ENCODE results near the gene CCL4. TPM values are rescaled to one million over a fixed set of nuclear protein-coding genes. Genes with fewer than 3 reads are reported as not detected.

CCL4 gene
- total RNA-seq, 4 donors from 2014 or later: 1.7 to 3.0 (median 2.0) TPM; not detected in 1

DNA sequence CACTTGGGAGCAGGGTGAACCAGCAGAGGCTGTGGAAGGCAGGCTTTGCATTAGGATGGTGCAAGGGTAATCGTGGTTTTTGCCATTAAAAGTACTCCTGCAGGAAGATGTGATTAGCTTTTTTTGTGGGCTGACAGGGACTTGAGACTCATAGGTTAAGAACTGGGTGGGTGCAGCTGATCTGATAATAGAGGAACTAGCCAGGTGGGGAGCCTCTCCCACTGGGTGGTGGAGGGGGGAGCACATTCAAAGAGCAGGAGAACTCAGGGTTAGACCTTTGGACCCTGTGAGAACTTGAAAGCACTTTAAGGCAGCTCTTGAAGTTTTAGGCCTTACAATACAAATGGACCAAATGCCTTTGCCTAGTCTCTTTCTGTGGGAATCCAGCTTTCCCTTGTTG, 32.4 kb downstream of the CCL4 start:
- intact Hi-C loops (cut with DNase I): no loop called here
- Histone ChIP-seq H3K9me3 (no peaks in the 10 kb centered on the region), H3K27ac (replicated peaks in 1 of 4) (no peak overlapping the region), H3K4me3 (no peak overlapping the region), H3K27me3 (peaks cover 0 to 21% (median 0%) of the 10 kb centered on the region in 4 donors), H3K4me1 (no peaks in the 10 kb centered on the region), H3K36me3 (no peaks in the 10 kb centered on the region)
- TF ChIP-seq, protein P1, sequence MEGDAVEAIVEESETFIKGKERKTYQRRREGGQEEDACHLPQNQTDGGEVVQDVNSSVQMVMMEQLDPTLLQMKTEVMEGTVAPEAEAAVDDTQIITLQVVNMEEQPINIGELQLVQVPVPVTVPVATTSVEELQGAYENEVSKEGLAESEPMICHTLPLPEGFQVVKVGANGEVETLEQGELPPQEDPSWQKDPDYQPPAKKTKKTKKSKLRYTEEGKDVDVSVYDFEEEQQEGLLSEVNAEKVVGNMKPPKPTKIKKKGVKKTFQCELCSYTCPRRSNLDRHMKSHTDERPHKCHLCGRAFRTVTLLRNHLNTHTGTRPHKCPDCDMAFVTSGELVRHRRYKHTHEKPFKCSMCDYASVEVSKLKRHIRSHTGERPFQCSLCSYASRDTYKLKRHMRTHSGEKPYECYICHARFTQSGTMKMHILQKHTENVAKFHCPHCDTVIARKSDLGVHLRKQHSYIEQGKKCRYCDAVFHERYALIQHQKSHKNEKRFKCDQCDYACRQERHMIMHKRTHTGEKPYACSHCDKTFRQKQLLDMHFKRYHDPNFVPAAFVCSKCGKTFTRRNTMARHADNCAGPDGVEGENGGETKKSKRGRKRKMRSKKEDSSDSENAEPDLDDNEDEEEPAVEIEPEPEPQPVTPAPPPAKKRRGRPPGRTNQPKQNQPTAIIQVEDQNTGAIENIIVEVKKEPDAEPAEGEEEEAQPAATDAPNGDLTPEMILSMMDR (IDR thresholded peaks at IDR 0.05): no peak
- TF ChIP-seq EP300 (IDR thresholded peaks at IDR 0.05) (no peak), POLR2A (IDR thresholded peaks at IDR 0.05; ENCODE audit: low read depth) (no peak), POLR2AphosphoS5 (IDR thresholded peaks at IDR 0.05) (no peak)
- 38% methylated on average over 1 of the region's 1 CpG for WGBS
- DNase-seq (ENCODE audit: extremely low spot score): no peak

DNA sequence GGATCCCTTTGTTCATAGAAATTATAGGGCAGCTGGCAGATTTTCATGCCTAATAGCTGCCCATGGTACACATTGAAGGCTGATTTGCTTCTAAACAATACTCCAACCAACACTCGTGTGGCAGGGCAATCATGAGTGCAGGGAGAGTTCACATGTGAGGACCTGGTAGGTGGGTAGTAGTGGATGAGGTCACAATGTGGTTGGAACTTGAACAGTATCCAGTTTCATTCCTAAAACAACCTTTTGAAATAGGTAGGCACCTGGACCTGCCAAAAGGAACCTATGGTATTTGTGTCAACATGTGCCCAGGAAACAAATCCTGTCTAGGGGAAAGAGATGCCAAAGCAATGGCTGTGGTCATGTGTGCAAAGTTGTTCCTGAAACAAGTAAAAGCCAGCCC, 32.8 kb downstream of the CCL4 start:
- Histone ChIP-seq H3K27ac (replicated peaks in 1 of 4) (no peak overlapping the region), H3K9me3 (no peaks in the 10 kb centered on the region), H3K4me3 (no peak overlapping the region), H3K27me3 (peaks cover 0 to 21% (median 0%) of the 10 kb centered on the region in 4 donors), H3K4me1 (no peaks in the 10 kb centered on the region), H3K36me3 (no peaks in the 10 kb centered on the region)
- WGBS: 91% methylated on average over 1 of the region's 1 CpG
- no peak for DNase-seq (ENCODE audit: extremely low spot score)
- intact Hi-C loops (cut with DNase I): no loop called here
- TF ChIP-seq POLR2A (IDR thresholded peaks at IDR 0.05; ENCODE audit: low read depth) (no peak), EP300 (IDR thresholded peaks at IDR 0.05) (no peak), POLR2AphosphoS5 (IDR thresholded peaks at IDR 0.05) (no peak)
- TF ChIP-seq, protein P1 (IDR thresholded peaks at IDR 0.05): no peak

DNA sequence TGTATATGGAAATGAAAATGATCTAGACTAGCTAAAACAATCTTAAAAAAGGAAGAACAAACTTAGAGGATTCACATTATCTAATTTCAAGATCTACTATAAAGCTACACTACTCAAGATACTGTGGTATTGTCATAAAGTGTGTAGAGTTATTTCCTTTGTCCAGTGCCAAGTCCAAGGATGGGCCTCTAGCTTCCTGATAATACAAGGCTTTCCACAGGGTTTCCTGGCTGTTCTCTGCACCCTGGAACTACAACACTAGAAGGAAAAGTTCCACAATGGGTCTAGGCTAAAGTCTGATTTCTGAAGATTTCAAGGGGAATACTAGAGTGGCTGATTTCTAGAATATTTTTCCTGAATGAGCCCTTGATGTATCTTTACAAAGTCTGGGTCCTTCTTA, 38.6 kb downstream of the CCL4 start:
- Histone ChIP-seq H3K36me3 (no peaks in the 10 kb centered on the region), H3K9me3 (no peaks in the 10 kb centered on the region), H3K27me3 (peaks cover 0 to 9% (median 0%) of the 10 kb centered on the region in 4 donors), H3K4me1 (no peaks in the 10 kb centered on the region), H3K27ac (replicated peaks in 1 of 4) (no peak overlapping the region), H3K4me3 (no peak overlapping the region)
- TF ChIP-seq POLR2A (IDR thresholded peaks at IDR 0.05; ENCODE audit: low read depth) (no peak), POLR2AphosphoS5 (IDR thresholded peaks at IDR 0.05) (no peak)
- DNase-seq (ENCODE audit: extremely low spot score): no peak
- intact Hi-C loops (cut with DNase I): no loop called here

DNA sequence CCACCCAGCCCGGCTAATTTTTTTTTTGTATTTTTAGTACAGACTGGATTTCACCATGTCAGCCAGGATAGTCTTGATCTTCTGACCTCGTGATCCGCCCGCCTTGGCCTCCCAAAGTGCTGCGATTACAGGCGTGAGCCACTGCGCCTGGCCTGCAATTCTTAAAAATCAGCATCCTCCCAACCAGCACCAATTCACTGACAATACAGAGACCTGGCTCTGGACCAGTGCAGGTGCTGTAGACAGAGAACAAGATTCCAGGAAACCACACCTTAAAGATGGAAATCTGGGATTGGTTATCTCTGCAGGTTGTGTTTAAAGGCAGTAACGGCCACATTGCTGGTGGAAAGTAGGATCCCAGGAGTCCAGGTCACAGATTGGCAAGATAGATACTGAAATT, 39.2 kb downstream of the CCL4 start:
- Histone ChIP-seq H3K4me3 (no peak overlapping the region), H3K4me1 (no peaks in the 10 kb centered on the region), H3K27me3 (peaks cover 0 to 9% (median 0%) of the 10 kb centered on the region in 4 donors), H3K9me3 (no peaks in the 10 kb centered on the region), H3K27ac (replicated peaks in 1 of 4) (no peak overlapping the region), H3K36me3 (no peaks in the 10 kb centered on the region)
- WGBS: 91% methylated on average over 8 of the region's 8 CpGs
- intact Hi-C loops (cut with DNase I): no loop called here
- no peak for TF ChIP-seq POLR2AphosphoS5 (IDR thresholded peaks at IDR 0.05)
- no peak for TF ChIP-seq EP300 (IDR thresholded peaks at IDR 0.05)
- no peak for TF ChIP-seq POLR2A (IDR thresholded peaks at IDR 0.05; ENCODE audit: low read depth)
- TF ChIP-seq, protein P1 (IDR thresholded peaks at IDR 0.05): no peak
- peak; percentile 70 for DNase-seq (ENCODE audit: extremely low spot score)

DNA sequence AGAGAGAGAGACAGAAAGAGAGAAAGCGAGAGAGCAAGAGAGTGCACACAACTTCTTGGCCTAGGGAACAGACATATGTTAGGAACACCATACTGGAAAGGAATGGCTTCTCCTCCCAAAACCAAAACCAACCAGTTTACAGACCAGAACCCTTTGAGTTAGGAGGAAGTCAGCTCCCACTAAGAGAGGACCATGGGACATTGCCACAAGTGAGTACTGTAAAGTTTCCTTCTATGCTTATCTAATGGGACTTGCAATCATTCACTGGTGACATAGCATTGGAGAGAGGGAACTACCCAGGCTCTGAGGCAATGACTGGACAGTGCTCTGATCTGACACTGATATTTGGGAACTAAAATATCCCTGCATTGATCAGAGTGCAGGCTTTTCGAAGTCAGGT, 40.4 kb downstream of the CCL4 start:
- Histone ChIP-seq H3K4me3 (no peak overlapping the region), H3K36me3 (no peaks in the 10 kb centered on the region), H3K4me1 (peaks cover under 1 to 3% (median 2%) of the 10 kb centered on the region in 4 donors), H3K27me3 (no peaks in the 10 kb centered on the region), H3K9me3 (no peaks in the 10 kb centered on the region), H3K27ac (replicated peaks in 1 of 4) (no peak overlapping the region)
- WGBS: 94% methylated on average over 2 of the region's 2 CpGs
- intact Hi-C loops (cut with DNase I): no loop called here
- TF ChIP-seq, protein P1 (IDR thresholded peaks at IDR 0.05): no peak
- TF ChIP-seq POLR2A (IDR thresholded peaks at IDR 0.05; ENCODE audit: low read depth) (no peak), EP300 (IDR thresholded peaks at IDR 0.05) (no peak), POLR2AphosphoS5 (IDR thresholded peaks at IDR 0.05) (no peak)
- peak; percentile 75 for DNase-seq (ENCODE audit: extremely low spot score)

Data from esophagus muscularis mucosa (tissue), 4 donors.